Adrenal gland (tissue), 5 donors: ENCODE measurements around the gene ZFP57.

Experiments used
- CTCF ChIP-seq, 6 experiments: fragments of 450-650 bp in 4 of 6; fragments of 200-600 bp in 2 of 6; sonication (generic) in 1 of 6; IDR thresholded peaks; 1 replicate in 5 of 6; 2 replicates in 1 of 6; pipeline versions ENCODE4 v1.5.1 to v1.8.0; 2016 to 2021; ENCODE audit warnings: antibody characterized with exemption in 6 of 6, mild to moderate bottlenecking in 2 of 6, moderate library complexity in 1 of 6
- POLR2A ChIP-seq, 2 donors: fragments of 450-650 bp; IDR thresholded peaks; one replicate each; pipeline ENCODE4 v1.6.1; 2017; ENCODE audit warnings: antibody characterized with exemption in 2 of 2, mild to moderate bottlenecking in 2 of 2, moderate library complexity in 1 of 2
- donor health status: DM: no; HTN: no; CAD: no.

- peak in 3 of 6 experiments; percentile 31 to 54 (median 41) for TF ChIP-seq CTCF (IDR thresholded peaks at IDR 0.05)
- no peak for TF ChIP-seq POLR2A (IDR thresholded peaks at IDR 0.05)
Measured at GRCh38 chr6:29702519-29703103, 21.7 kb upstream of the ZFP57 start.
